ENCODE measurements around the gene SASH1. TPM values are rescaled to one million over a fixed set of nuclear protein-coding genes. Genes with fewer than 3 reads are reported as not detected.

SASH1 gene
- total and polyA plus RNA-seq, 2 of the 8 experiments (the other 6 are each of a cell fraction or from before 2014, with no cell fraction given) = 6.0 to 20.2 TPM

GRCh38 chr6:148370176-148370575 lies 27.5 kb downstream of the SASH1 start:
- H3K56ac ChIP-seq (replicated peaks; ENCODE audit: insufficient read length, low read depth, low read length) = no peak overlapping the region
- CTCF ChIA-PET (ENCODE audit: partially characterized antibody) = interaction anchor here (1.5 kb wide), 1 partner anchor 193 kb away, joined by 4 read pairs; no protein-coding TSS in a partner anchor
- H3K23ac ChIP-seq (ENCODE audit: insufficient read length) = no peak overlapping the region
- no peak overlapping the region for H3K9ac ChIP-seq (replicated peaks in 1 of 4; ENCODE audit: extremely low read depth in 1 of 4, low read depth in 3 of 4, low read length in 3 of 4)
- H3K4me2 ChIP-seq (ENCODE audit: insufficient read depth in 1 of 2, low read depth in 2 of 2, low read length in 2 of 2) = no peak overlapping the region
- no peak overlapping the region for H3K4me3 ChIP-seq (ENCODE audit: extremely low read depth in 1 of 4, insufficient read depth in 2 of 4, low read depth in 3 of 4, low read length in 4 of 4)
- no peaks in the 10 kb centered on the region; the same call in 1 of the 2 replicates for H3K23me2 ChIP-seq (ENCODE audit: low read depth, low read length)
- FAIRE-seq (no peak), DNase-seq (ENCODE audit: low read depth in 1 of 2, low spot score in 2 of 2) (no peak)
- no peak overlapping the region for H2BK15ac ChIP-seq (ENCODE audit: low read length)
- H3K4me1 ChIP-seq (replicated peaks in 1 of 4; ENCODE audit: control insufficient read depth in 3 of 4, insufficient read depth in 4 of 4, low read length in 3 of 4) = peaks cover 0 to 8% (median 4%) of the 10 kb centered on the region in 4 experiments; a peak in 4 of 7 replicates
- H3K14ac ChIP-seq (ENCODE audit: insufficient read length) = no peak overlapping the region
- peaks cover 0 to 1% of the 10 kb centered on the region in 2 experiments for H4K20me1 ChIP-seq (replicated peaks in 1 of 2; ENCODE audit: control insufficient read depth in 1 of 2, insufficient read depth in 2 of 2, low read length in 2 of 2)
- no peak overlapping the region for H3K27ac ChIP-seq (ENCODE audit: low read depth, low read length)
- H2AK5ac ChIP-seq (ENCODE audit: low read depth, low read length) = no peak overlapping the region
- H3K27me3 ChIP-seq (replicated peaks in 1 of 4; ENCODE audit: control insufficient read depth in 3 of 4, extremely low read depth in 1 of 4, insufficient read depth in 3 of 4, low read length in 3 of 4) = no peaks in the 10 kb centered on the region
- no peak overlapping the region for H3K4ac ChIP-seq (replicated peaks; ENCODE audit: insufficient read length, low read depth, low read length)
- no peak overlapping the region for H2BK20ac ChIP-seq (ENCODE audit: low read length)
- no peak overlapping the region for H2AFZ ChIP-seq (ENCODE audit: low read length)
- H3K79me1 ChIP-seq (ENCODE audit: low read depth, low read length) = peaks cover 2% of the 10 kb centered on the region; the same call in 1 of the 2 replicates
- no peak overlapping the region for H2BK12ac ChIP-seq (ENCODE audit: low read depth, low read length)
- no peaks in the 10 kb centered on the region for H3K9me3 ChIP-seq (ENCODE audit: insufficient read depth in 2 of 2, low read depth in 1 of 2, low read length in 1 of 2)
- H2BK120ac ChIP-seq (replicated peaks; ENCODE audit: low read depth, low read length) = no peak overlapping the region
- no peak overlapping the region for H4K8ac ChIP-seq (ENCODE audit: extremely low read depth, insufficient read depth, low read length)
- H3K79me2 ChIP-seq (ENCODE audit: control insufficient read depth in 1 of 2, insufficient read depth in 2 of 2, low read length in 2 of 2) = peaks cover 0 to 65% of the 10 kb centered on the region in 2 experiments; a peak in 2 of 4 replicates
- no peak overlapping the region for H3K18ac ChIP-seq (ENCODE audit: extremely low read depth, low read length)
- no peak overlapping the region for H4K5ac ChIP-seq (ENCODE audit: insufficient read length, low read depth, low read length)
- 94% methylated on average over 2 of the region's 2 CpGs; no CpG with 5 or more reads in 1 of the 2 experiments for WGBS, 2 experiments (ENCODE audit: extremely low coverage in 1 of 2, insufficient coverage in 1 of 2, insufficient read length in 1 of 2, insufficient replicate concordance in 2 of 2, low coverage in 1 of 2, low lambda C conversion rate in 2 of 2, missing lambda C conversion rate in 1 of 2)
- POLR2A ChIA-PET (ENCODE audit: partially characterized antibody) = no interaction called here
- no peak overlapping the region for H4K91ac ChIP-seq (replicated peaks; ENCODE audit: insufficient read length, low read length)
- no peaks in the 10 kb centered on the region for H3K36me3 ChIP-seq (ENCODE audit: control insufficient read depth in 2 of 4, insufficient read depth in 4 of 4, low read length in 3 of 4)
- H2BK5ac ChIP-seq (ENCODE audit: low read depth, low read length) = no peak overlapping the region
- TF ChIP-seq CREB1 (IDR thresholded peaks at IDR 0.05) (no peak), ZNF274 (IDR thresholded peaks at IDR 0.05; ENCODE audit: borderline replicate concordance, extremely low read depth, low read length) (no peak), RAD21 (IDR thresholded peaks at IDR 0.05 in 1 of 2, conservative IDR thresholded peaks at IDR 0.05 in 1 of 2; ENCODE audit: low read depth in 2 of 2, low read length in 2 of 2) (no peak), POU5F1 (IDR thresholded peaks at IDR 0.05; ENCODE audit: low read depth, low read length) (no peak), GABPA (IDR thresholded peaks at IDR 0.05; ENCODE audit: borderline replicate concordance, insufficient read depth, low read length) (no peak), HDAC2 (IDR thresholded peaks at IDR 0.05; ENCODE audit: borderline replicate concordance in 1 of 2, low read depth in 2 of 2, low read length in 2 of 2) (no peak), E2F6 (IDR thresholded peaks at IDR 0.05) (no peak), SRF (IDR thresholded peaks at IDR 0.05; ENCODE audit: low read depth, low read length) (no peak), EP300 (IDR thresholded peaks at IDR 0.05; ENCODE audit: borderline replicate concordance in 1 of 2, low read depth in 2 of 2, low read length in 2 of 2) (no peak), ATF3 (IDR thresholded peaks at IDR 0.05; ENCODE audit: insufficient read depth, low read depth, low read length) (no peak), CBX5 (IDR thresholded peaks at IDR 0.05; ENCODE audit: low read depth, low read length) (no peak), CHD2 (IDR thresholded peaks at IDR 0.05; ENCODE audit: low read length) (no peak)

Measured in H1 (cell line).